CD4-positive, CD25-positive, alpha-beta regulatory T cell (primary cell): ENCODE data around the gene S100A9. TPM values are rescaled to one million over a fixed set of nuclear protein-coding genes. Genes with fewer than 3 reads are reported as not detected.

Source experiments
- ATAC-seq, 2 donors: fragments of 150-1000 bp; cut with Tn5 transposase; one replicate each; pipeline ENCODE4 v1.10.0; 2021; ENCODE audit warnings: low read depth in 2 of 2, moderate number of reproducible peaks in 2 of 2, moderate library complexity in 1 of 2
- DNase-seq, 3 donors: peaks; one replicate each; pipeline versions ENCODE4 v3.0.0 to v3.0.0-alpha.2; 2012 to 2022; ENCODE audit warnings: mixed read lengths in 1 of 3
- H3K27ac ChIP-seq: one replicate; pipeline ENCODE4 v1.7.0; 2013; ENCODE audit warnings: mild to moderate bottlenecking, low read length; ENCODE audit not compliant: insufficient read depth, poor library complexity, severe bottlenecking
- H3K27me3 ChIP-seq: one replicate; pipeline ENCODE4 v1.7.0; 2013; ENCODE audit warnings: low read length; ENCODE audit not compliant: control insufficient read depth, insufficient read depth
- H3K36me3 ChIP-seq: one replicate; pipeline ENCODE4 v1.7.0; 2013; ENCODE audit warnings: mild to moderate bottlenecking, low read length, moderate library complexity; ENCODE audit not compliant: control insufficient read depth, insufficient read depth
- H3K4me1 ChIP-seq: 2 replicates; pipeline ENCODE4 v1.7.0; 2013; ENCODE audit warnings: mild to moderate bottlenecking, low read length; ENCODE audit not compliant: insufficient read depth, control insufficient read depth, poor library complexity, severe bottlenecking
- H3K4me3 ChIP-seq: one replicate; pipeline ENCODE4 v1.7.0; 2013; ENCODE audit warnings: low read depth, mild to moderate bottlenecking, low read length, moderate library complexity
- H3K9me3 ChIP-seq, 2 experiments: 1 replicate in 1 of 2; 2 replicates in 1 of 2; pipeline ENCODE4 v1.7.0; 2013; ENCODE audit warnings: low read length in 2 of 2, mild to moderate bottlenecking in 1 of 2, moderate library complexity in 1 of 2; ENCODE audit not compliant: control insufficient read depth in 2 of 2
- H3K27ac Mint-ChIP-seq, 3 donors: one replicate each; pipeline ENCODE4 v1.8.0; 2020 to 2022; ENCODE audit warnings: mild to moderate bottlenecking in 3 of 3, mixed read lengths in 3 of 3, moderate library complexity in 2 of 3
- H3K27me3 Mint-ChIP-seq: one replicate; pipeline ENCODE4 v1.8.0; 2022; ENCODE audit warnings: mild to moderate bottlenecking, mixed read lengths
- H3K36me3 Mint-ChIP-seq: one replicate; pipeline ENCODE4 v1.8.0; 2020; ENCODE audit warnings: mixed read lengths
- H3K4me1 Mint-ChIP-seq, 4 donors: one replicate each; pipeline ENCODE4 v1.8.0; 2020 to 2022; ENCODE audit warnings: mixed read lengths in 4 of 4, mild to moderate bottlenecking in 1 of 4
- H3K4me3 Mint-ChIP-seq, 4 donors: one replicate each; pipeline ENCODE4 v1.8.0; 2020 to 2022; ENCODE audit warnings: mild to moderate bottlenecking in 4 of 4, mixed read lengths in 4 of 4, moderate library complexity in 3 of 4
- H3K9me3 Mint-ChIP-seq, 7 donors: one replicate each; pipeline ENCODE4 v1.8.0; 2020 to 2022; ENCODE audit warnings: mixed read lengths in 7 of 7, mild to moderate bottlenecking in 3 of 7, moderate library complexity in 2 of 7
- polyA plus RNA-seq, 4 donors: library from polyadenylated mRNA; unstranded; fragments of 300-500 nt; fragmentation: Illumina TruSeq; gene quantifications; one replicate each; pipeline ENCODE4 v1.2.3, GENCODE V29; 2021
- total RNA-seq: library from RNA; stranded (reverse); gene quantifications from one replicate; pipeline ENCODE4 v1.2.3, GENCODE V29; 2022

S100A9 gene
- total and polyA plus RNA-seq, 5 donors from 2014 or later = 0.96 to 37.6 (median 8.6) TPM; not detected in 1

DNA sequence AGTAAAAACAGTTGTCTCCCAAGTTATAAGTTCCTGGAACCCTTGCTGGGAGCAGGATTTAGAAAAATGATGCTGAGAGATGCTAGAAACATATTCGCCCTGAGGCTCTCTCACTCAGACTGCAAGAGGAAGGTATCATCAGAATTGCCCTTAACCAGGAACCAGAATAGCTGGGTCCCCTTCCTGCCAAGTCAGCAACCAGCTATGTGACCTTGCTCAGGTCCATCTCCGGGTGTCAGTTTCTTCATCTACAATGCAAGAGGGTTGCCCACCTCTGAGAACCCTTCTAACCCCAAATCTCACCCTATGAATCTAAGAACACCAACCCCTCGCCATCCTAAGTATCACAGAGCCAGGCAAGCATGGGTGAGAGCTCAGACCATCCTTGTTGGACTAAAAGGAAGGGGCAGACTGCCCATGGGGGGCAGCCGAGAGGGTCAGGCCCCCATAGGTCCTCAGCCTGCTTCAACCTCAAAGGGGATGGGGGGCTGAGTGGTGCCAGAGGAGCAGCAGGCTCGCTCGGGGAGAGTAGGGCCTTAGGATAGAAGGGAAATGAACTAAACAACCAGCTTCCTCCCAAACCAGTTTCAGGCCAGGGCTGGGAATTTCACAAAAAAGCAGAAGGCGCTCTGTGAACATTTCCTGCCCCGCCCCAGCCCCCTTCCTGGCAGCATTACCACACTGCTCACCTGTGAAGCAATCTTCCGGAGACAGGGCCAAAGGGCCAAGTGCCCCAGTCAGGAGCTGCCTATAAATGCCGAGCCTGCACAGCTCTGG lies 390 bp upstream of the S100A9 start:
- H3K9me3 Mint-ChIP-seq = peaks cover 0 to 1% (median 0%) of the 10 kb centered on the region in 7 donors
- H3K4me1 Mint-ChIP-seq = peaks cover 0 to 15% (median 6%) of the 10 kb centered on the region in 4 donors
- peaks cover 11% of the 10 kb centered on the region for H3K27me3 Mint-ChIP-seq
- no peak overlapping the region for H3K4me3 ChIP-seq
- no peak overlapping the region for H3K27ac ChIP-seq
- DNase-seq = no peak
- peak overlapping the region in 1 of 3 donors; percentile 71 for H3K27ac Mint-ChIP-seq
- peak in 1 of 2 donors; percentile 20 for ATAC-seq
- H3K36me3 ChIP-seq = no peaks in the 10 kb centered on the region
- no peaks in the 10 kb centered on the region for H3K27me3 ChIP-seq
- H3K4me3 Mint-ChIP-seq = peak overlapping the region in 1 of 4 donors; percentile 54
- peaks cover 6% of the 10 kb centered on the region for H3K4me1 ChIP-seq
- H3K36me3 Mint-ChIP-seq = no peaks in the 10 kb centered on the region
- H3K9me3 ChIP-seq = no peaks in the 10 kb centered on the region

DNA sequence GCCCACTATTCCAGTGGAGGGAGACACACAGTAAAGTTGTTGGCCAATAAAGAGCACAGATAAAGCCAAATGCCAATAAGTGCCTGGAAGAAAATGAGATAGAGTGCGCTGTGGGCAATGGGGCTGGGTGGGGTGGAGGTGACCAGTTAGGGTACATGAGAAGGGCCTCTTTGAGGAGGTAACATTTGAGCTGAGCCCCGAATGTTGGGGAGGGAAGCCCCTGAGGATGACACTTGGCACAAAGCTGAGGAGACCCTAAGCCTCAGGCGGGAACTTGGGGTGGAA lies 979 bp downstream of the S100A9 start:
- Histone ChIP-seq H3K4me1 (peaks cover 6% of the 10 kb centered on the region), H3K36me3 (no peaks in the 10 kb centered on the region), H3K4me3 (no peak overlapping the region), H3K27ac (no peak overlapping the region), H3K9me3 (no peaks in the 10 kb centered on the region), H3K27me3 (no peaks in the 10 kb centered on the region)
- no peak for DNase-seq
- Mint-ChIP-seq H3K27me3 (peaks cover 4% of the 10 kb centered on the region), H3K4me3 (no peak overlapping the region), H3K36me3 (no peaks in the 10 kb centered on the region), H3K4me1 (peaks cover 0 to 13% (median 3%) of the 10 kb centered on the region in 4 donors), H3K9me3 (peaks cover 0 to 1% (median 0%) of the 10 kb centered on the region in 7 donors), H3K27ac (no peak overlapping the region)
- no peak for ATAC-seq

DNA sequence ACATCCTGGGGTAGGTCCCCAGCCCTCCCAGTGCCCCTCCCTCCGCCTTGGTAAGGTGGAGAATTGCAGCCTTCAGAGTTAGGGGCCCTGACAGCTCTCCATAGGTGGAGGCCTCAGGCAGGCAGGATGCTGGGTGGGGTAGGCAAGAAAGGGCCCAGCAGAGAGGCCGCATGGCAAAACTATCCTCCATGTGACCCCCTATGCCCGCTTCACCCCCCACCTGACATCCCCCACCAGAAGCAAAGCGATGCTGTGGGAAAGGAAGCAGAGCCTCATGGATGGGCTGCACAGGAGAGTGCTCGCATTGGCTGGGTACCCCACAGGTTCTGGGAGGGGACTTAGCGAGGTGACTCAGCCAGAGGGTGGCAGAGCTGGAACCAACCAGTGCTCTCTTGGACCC lies 1.6 kb downstream of the S100A9 start:
- Mint-ChIP-seq H3K9me3 (peaks cover 0 to 1% (median 0%) of the 10 kb centered on the region in 7 donors), H3K4me1 (peaks cover 0 to 13% (median 3%) of the 10 kb centered on the region in 4 donors), H3K36me3 (no peaks in the 10 kb centered on the region), H3K27me3 (peaks cover 4% of the 10 kb centered on the region), H3K4me3 (no peak overlapping the region), H3K27ac (no peak overlapping the region)
- H3K9me3 ChIP-seq = no peaks in the 10 kb centered on the region
- H3K36me3 ChIP-seq = no peaks in the 10 kb centered on the region
- no peaks in the 10 kb centered on the region for H3K27me3 ChIP-seq
- peaks cover 6% of the 10 kb centered on the region for H3K4me1 ChIP-seq
- H3K27ac ChIP-seq = no peak overlapping the region
- no peak for ATAC-seq
- DNase-seq = no peak
- H3K4me3 ChIP-seq = no peak overlapping the region

DNA sequence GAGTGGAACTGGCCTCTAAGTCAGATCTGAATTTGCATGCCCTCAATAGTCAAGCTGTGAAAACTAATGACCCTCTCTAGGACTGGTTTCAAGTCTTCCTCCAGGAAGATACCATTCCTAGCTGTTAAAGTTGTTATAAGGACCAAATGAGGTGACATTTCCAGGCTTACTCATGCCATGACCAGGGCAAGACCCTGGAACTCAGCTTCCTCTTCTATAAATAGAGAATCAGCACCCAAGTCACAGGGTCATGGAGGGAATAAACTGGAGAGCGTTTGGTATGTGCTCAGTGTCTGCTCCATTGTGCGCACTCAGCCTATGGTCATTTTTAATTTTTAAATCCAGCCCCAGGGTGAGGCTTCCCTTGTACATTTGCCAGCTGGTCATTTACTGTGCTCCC lies 2.5 kb downstream of the S100A9 start:
- DNase-seq (no peak), ATAC-seq (no peak)
- Histone ChIP-seq H3K4me3 (no peak overlapping the region), H3K27me3 (no peaks in the 10 kb centered on the region), H3K4me1 (peaks cover 6% of the 10 kb centered on the region), H3K9me3 (no peaks in the 10 kb centered on the region), H3K27ac (no peak overlapping the region), H3K36me3 (no peaks in the 10 kb centered on the region)
- Mint-ChIP-seq H3K27me3 (peaks cover 4% of the 10 kb centered on the region), H3K27ac (no peak overlapping the region), H3K4me3 (no peak overlapping the region), H3K4me1 (peaks cover 0 to 13% (median 3%) of the 10 kb centered on the region in 4 donors), H3K36me3 (no peaks in the 10 kb centered on the region), H3K9me3 (no peaks in the 10 kb centered on the region)

DNA sequence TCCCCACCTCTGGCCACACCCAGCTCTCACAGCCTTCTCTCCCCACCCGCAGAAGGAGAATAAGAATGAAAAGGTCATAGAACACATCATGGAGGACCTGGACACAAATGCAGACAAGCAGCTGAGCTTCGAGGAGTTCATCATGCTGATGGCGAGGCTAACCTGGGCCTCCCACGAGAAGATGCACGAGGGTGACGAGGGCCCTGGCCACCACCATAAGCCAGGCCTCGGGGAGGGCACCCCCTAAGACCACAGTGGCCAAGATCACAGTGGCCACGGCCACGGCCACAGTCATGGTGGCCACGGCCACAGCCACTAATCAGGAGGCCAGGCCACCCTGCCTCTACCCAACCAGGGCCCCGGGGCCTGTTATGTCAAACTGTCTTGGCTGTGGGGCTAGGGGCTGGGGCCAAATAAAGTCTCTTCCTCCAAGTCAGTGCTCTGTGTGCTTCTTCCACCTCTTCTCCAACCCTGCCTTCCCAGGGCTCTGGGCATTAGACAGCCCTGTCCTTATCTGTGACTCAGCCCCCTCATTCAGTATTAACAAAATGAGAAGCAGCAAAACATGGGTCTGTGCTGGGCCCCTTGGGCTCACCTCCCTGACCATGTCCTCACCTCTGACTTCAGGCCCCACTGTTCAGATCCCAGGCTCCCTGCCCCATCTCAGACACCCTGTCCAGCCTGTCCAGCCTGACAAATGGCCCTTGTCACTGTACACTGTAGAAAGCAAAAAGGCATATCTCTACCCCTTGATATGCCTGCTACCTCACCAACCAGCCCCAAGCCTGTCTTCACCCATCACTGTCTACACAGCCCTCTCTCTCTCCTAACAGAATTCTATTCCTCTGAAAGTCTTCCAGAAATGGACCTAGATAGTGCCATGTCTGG lies 3.2 kb downstream of the S100A9 start:
- H3K27ac Mint-ChIP-seq = peak overlapping the region in 2 of 3 donors; percentile 15 to 16
- H3K27me3 Mint-ChIP-seq = peaks cover 4% of the 10 kb centered on the region
- H3K36me3 Mint-ChIP-seq = no peaks in the 10 kb centered on the region
- no peak overlapping the region for H3K4me3 Mint-ChIP-seq
- Histone ChIP-seq H3K36me3 (no peaks in the 10 kb centered on the region), H3K4me1 (peaks cover 6% of the 10 kb centered on the region), H3K9me3 (no peaks in the 10 kb centered on the region), H3K27me3 (no peaks in the 10 kb centered on the region), H3K27ac (no peak overlapping the region), H3K4me3 (no peak overlapping the region)
- peaks cover 0 to 13% (median 3%) of the 10 kb centered on the region in 4 donors for H3K4me1 Mint-ChIP-seq
- no peaks in the 10 kb centered on the region for H3K9me3 Mint-ChIP-seq
- DNase-seq (no peak), ATAC-seq (no peak)

DNA sequence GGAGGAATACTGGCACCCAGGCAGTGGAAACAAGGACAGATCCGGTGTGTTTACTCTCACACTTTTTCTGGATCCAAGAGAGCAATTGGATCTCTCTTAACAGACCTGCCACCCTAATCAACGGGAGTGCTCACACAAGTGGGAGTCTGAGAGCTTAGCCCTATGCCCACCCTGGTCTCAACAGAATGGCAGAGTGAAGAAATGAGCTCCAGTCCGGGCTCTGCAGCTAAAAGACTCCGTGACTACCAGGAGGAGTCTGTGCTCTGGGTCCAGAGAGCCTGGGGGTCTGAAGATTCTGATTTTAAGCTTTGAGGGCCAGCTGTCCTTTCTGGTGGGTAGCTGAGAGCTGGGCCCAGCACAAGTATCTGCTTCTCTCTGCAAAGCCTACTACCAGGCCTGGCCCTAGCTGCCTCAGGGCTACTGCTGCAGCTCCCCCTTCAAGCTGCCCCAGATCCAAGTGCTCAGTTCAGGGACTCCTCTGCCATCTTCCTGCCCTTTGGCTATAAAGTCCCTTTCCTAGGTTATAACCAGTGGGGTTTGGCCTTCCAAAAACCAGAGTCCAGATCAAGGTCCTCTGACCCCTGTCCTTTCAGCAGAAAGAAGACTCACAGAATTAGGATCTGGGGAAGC lies 3.9 kb downstream of the S100A9 start:
- ATAC-seq = no peak

DNA sequence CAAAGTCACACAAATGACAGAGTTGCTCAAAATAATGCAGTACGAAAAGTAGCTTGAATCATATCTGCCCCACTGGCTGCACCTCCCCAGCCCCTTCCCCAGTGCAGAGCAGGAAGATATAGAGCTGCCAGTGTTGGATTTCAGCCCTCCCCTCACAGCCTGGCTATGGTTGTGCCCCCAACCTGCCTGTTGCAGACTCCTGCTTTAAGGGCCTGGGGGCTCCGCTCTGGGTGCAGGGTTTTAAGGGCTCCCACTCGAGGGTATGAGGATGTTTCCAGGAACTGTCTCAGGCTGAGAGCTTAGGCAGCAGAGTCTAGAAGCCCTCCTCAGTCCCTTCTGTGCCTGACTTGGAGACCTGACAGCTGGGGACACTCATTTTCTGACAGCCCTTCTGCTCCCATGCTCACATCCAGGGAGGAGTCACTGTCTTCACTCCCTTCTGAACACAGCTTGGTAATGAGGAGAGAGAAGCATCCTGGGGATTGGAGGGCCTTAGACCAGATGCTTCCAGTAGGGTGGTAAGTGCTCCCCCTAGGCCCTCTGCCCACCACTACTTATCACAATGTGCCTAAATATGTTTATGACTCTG lies 4.6 kb downstream of the S100A9 start:
- ATAC-seq (no peak), DNase-seq (no peak)
- H3K27me3 Mint-ChIP-seq = peaks cover 9% of the 10 kb centered on the region
- no peak overlapping the region for H3K27ac Mint-ChIP-seq
- Histone ChIP-seq H3K4me1 (peaks cover 6% of the 10 kb centered on the region), H3K27me3 (no peaks in the 10 kb centered on the region), H3K36me3 (no peaks in the 10 kb centered on the region), H3K4me3 (no peak overlapping the region), H3K9me3 (no peaks in the 10 kb centered on the region), H3K27ac (no peak overlapping the region)
- no peaks in the 10 kb centered on the region for H3K9me3 Mint-ChIP-seq
- H3K36me3 Mint-ChIP-seq = no peaks in the 10 kb centered on the region
- no peak overlapping the region for H3K4me3 Mint-ChIP-seq
- H3K4me1 Mint-ChIP-seq = peaks cover 0 to 10% (median 2%) of the 10 kb centered on the region in 4 donors

More for the DNA sequence above, 3.9 kb downstream of the S100A9 start:
- Mint-ChIP-seq H3K4me1 (peaks cover 0 to 13% (median 3%) of the 10 kb centered on the region in 4 donors), H3K27ac (peak overlapping the region in 1 of 3 donors; percentile 15), H3K9me3 (no peaks in the 10 kb centered on the region), H3K36me3 (no peaks in the 10 kb centered on the region), H3K4me3 (no peak overlapping the region), H3K27me3 (peaks cover 9% of the 10 kb centered on the region)
- Histone ChIP-seq H3K27ac (no peak overlapping the region), H3K36me3 (no peaks in the 10 kb centered on the region), H3K4me3 (no peak overlapping the region), H3K4me1 (peaks cover 6% of the 10 kb centered on the region), H3K27me3 (no peaks in the 10 kb centered on the region), H3K9me3 (no peaks in the 10 kb centered on the region)
- DNase-seq = no peak
